A673 (cell line): ENCODE data around the gene CEP112. TPM values are rescaled to one million over a fixed set of nuclear protein-coding genes. Genes with fewer than 3 reads are reported as not detected.
"Not testable (repeated sequence)": the region's sequence is repeated elsewhere in the genome, so short reads cannot be mapped to it uniquely, and the experiment has no call there.

Source experiments
- BruUV-seq: library from RNA; stranded (reverse); fragments of 400-500 nt; replicated peaks from 2 replicates; lab custom pipeline; 2021; lab: Mats Ljungman, UMichigan
- CTCF ChIA-PET: fragments of 300-600 bp; sonication (Branson Sonifier 250); formaldehyde crosslinking; loops from one replicate; lab custom pipeline; 2022; ENCODE audit warnings: antibody characterized with exemption; lab: Charles Lee
- POLR2A ChIA-PET: fragments of 300-600 bp; sonication (Branson Sonifier 250); formaldehyde crosslinking; loops from one replicate; lab custom pipeline; 2022; ENCODE audit warnings: antibody characterized with exemption; ENCODE audit not compliant: low non-redundant PET; lab: Charles Lee
- DNase-seq: peaks from one replicate; pipeline ENCODE4 v3.0.0-alpha.2; 2015; ENCODE audit warnings: low spot score
- H3K27ac ChIP-seq: fragments of 200-600 bp; sonication (generic); 2 replicates; pipeline ENCODE4 v1.5.1; 2016; ENCODE audit warnings: mixed run types, low read depth, mild to moderate bottlenecking, mixed read lengths, antibody characterized with exemption, low read length; ENCODE audit not compliant: poor library complexity, severe bottlenecking
- H3K27me3 ChIP-seq: fragments of 200-600 bp; sonication (generic); replicated peaks from 2 replicates; pipeline ENCODE4 v1.6.1; 2017; ENCODE audit warnings: mixed run types, low read depth, mild to moderate bottlenecking, mixed read lengths, antibody characterized with exemption, low read length; ENCODE audit not compliant: insufficient read depth, poor library complexity
- H3K36me3 ChIP-seq: fragments of 200-600 bp; sonication (generic); 2 replicates; pipeline ENCODE4 v1.6.1; 2016; ENCODE audit warnings: mixed run types, mild to moderate bottlenecking, mixed read lengths, antibody characterized with exemption, low read length; ENCODE audit not compliant: insufficient read depth, poor library complexity, severe bottlenecking
- H3K4me1 ChIP-seq: fragments of 200-600 bp; sonication (generic); 2 replicates; pipeline ENCODE4 v1.6.1; 2017; ENCODE audit warnings: mixed run types, mild to moderate bottlenecking, mixed read lengths, antibody characterized with exemption, low read length; ENCODE audit not compliant: insufficient read depth, poor library complexity, severe bottlenecking
- H3K4me3 ChIP-seq: fragments of 200-600 bp; sonication (generic); 2 replicates; pipeline ENCODE4 v1.5.1; 2016; ENCODE audit warnings: low read depth, mixed run types, mild to moderate bottlenecking, mixed read lengths, low read length; ENCODE audit not compliant: poor library complexity, severe bottlenecking
- H3K9me3 ChIP-seq: fragments of 200-600 bp; sonication (generic); 2 replicates; pipeline ENCODE4 v1.6.1; 2016; ENCODE audit warnings: mixed run types, low read depth, mild to moderate bottlenecking, mixed read lengths, antibody characterized with exemption, low read length; ENCODE audit not compliant: poor library complexity, severe bottlenecking
- EZH2 ChIP-seq: fragments of 200-600 bp; sonication (generic); IDR thresholded peaks from 2 replicates; pipeline ENCODE4 v1.6.1; 2017; ENCODE audit warnings: borderline replicate concordance, low read depth, mild to moderate bottlenecking, mixed read lengths, antibody characterized with exemption, low read length; ENCODE audit not compliant: poor library complexity, severe bottlenecking
- intact Hi-C: fragments of 100-400 bp; cut with micrococcal nuclease; formaldehyde crosslinking; loops from one replicate; pipeline ENCODE4 v1.10.0; 2022; ENCODE audit not compliant: unreplicated experiment
- total RNA-seq: library from RNA; stranded (reverse); gene quantifications from 2 replicates; pipeline ENCODE4 v1.2.3, GENCODE V29; 2021
- TF ChIP-seq, protein P1 (sequence below): fragments of 300-800, 200-600 bp; sonication (generic); conservative IDR thresholded peaks from 2 replicates; pipeline ENCODE4 v1.5.1; 2017; ENCODE audit warnings: low read depth, mild to moderate bottlenecking, antibody characterized with exemption, low read length, moderate library complexity, mixed read lengths

The CEP112 gene
- total RNA-seq, 1 experiment from 2014 or later: 27.2 TPM

DNA sequence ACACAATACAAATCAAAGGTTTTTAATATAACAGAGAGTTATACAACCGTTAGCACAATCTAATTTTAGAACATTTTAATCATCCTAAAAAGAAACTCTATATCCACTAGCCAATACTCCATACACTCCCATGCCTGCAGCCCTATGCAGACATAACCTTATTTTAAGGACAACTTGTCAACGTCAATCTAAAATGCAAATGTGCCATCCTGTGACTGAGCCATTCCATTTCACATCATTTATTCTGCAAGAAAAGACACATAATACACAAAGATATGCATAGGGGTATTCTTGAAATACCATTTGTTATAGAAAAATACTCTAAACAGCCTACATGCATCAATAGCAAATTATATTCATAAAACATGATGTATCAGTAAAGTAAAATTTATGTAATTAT, 106.7 kb downstream of the CEP112 start:
- Histone ChIP-seq H3K27ac (no peak overlapping the region), H3K4me3 (no peak overlapping the region), H3K27me3 (no peaks in the 10 kb centered on the region), H3K4me1 (peaks cover 7% of the 10 kb centered on the region), H3K9me3 (peaks cover 7% of the 10 kb centered on the region), H3K36me3 (no peaks in the 10 kb centered on the region)
- no peak for TF ChIP-seq EZH2
- TF ChIP-seq, protein P1, sequence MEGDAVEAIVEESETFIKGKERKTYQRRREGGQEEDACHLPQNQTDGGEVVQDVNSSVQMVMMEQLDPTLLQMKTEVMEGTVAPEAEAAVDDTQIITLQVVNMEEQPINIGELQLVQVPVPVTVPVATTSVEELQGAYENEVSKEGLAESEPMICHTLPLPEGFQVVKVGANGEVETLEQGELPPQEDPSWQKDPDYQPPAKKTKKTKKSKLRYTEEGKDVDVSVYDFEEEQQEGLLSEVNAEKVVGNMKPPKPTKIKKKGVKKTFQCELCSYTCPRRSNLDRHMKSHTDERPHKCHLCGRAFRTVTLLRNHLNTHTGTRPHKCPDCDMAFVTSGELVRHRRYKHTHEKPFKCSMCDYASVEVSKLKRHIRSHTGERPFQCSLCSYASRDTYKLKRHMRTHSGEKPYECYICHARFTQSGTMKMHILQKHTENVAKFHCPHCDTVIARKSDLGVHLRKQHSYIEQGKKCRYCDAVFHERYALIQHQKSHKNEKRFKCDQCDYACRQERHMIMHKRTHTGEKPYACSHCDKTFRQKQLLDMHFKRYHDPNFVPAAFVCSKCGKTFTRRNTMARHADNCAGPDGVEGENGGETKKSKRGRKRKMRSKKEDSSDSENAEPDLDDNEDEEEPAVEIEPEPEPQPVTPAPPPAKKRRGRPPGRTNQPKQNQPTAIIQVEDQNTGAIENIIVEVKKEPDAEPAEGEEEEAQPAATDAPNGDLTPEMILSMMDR: no peak
- ChIA-PET POLR2A (no interaction called here), CTCF (interaction anchor here (0.7 kb wide), 1 partner anchor 578 kb away, joined by 7 read pairs; no protein-coding TSS in a partner anchor)
- no peak for DNase-seq
- BruUV-seq: no TSS peak
- intact Hi-C loops: no loop called here

DNA sequence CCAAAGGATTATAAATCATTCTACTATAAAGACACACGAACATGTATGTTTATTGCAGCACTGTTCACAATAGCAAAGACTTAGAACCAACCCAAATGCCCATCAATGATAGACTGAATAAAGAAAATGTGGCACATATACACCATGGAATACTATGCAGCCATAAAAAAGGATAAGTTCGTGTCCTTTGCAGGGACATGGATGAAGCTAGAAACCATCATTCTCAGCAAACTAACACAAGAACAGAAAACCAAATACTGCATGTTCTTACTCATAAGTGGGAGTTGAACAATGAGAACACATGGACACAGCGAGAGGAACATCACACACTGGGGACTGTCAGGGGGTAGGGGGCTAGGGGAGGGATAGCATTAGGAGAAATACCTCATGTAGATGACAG, 111.3 kb downstream of the CEP112 start:
- POLR2A ChIA-PET, H3K36me3 ChIP-seq, H3K27me3 ChIP-seq, H3K27ac ChIP-seq, CTCF ChIA-PET, intact Hi-C loops, BruUV-seq, DNase-seq, H3K4me1 ChIP-seq, H3K4me3 ChIP-seq, H3K9me3 ChIP-seq: not testable (repeated sequence)

DNA sequence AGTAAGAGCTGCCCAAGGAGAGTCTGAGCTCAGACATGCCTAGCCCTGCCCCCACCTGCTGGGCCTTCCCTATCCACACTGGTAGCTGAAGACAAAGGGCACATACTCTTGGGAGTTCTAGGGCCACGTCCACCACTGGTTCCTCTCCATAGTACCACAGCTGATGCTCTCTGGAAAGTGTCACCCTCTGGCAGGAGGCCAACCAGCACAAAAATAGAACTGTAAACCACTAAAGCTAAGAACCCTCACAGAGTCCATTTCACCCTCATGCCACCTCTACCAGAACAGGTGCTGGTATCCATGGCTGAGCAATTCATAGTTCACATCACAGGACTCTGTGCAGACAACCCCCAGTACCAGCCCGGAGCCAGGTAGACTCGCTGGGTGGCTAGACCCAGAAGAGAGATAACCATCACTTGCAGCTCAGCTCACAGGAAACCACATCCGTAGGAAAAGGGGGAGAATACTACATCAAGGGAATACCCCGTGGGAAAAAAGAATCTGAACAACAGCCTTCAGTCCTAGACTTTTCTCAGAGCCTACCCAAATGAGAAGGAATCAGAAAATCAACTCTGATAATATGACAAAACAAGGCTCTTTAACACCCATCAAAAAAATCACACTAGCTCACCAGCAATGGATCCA, 115.3 kb downstream of the CEP112 start:
- no peak for DNase-seq
- intact Hi-C loops: no loop called here
- POLR2A ChIA-PET: no interaction called here
- no peaks in the 10 kb centered on the region for H3K36me3 ChIP-seq
- H3K4me1 ChIP-seq: no peaks in the 10 kb centered on the region
- CTCF ChIA-PET: no interaction called here
- no peak for TF ChIP-seq EZH2
- TF ChIP-seq, protein P1: no peak
- BruUV-seq: no TSS peak
- H3K4me3 ChIP-seq: no peak overlapping the region
- H3K27me3 ChIP-seq: no peaks in the 10 kb centered on the region
- H3K9me3 ChIP-seq: no peaks in the 10 kb centered on the region
- no peak overlapping the region for H3K27ac ChIP-seq

DNA sequence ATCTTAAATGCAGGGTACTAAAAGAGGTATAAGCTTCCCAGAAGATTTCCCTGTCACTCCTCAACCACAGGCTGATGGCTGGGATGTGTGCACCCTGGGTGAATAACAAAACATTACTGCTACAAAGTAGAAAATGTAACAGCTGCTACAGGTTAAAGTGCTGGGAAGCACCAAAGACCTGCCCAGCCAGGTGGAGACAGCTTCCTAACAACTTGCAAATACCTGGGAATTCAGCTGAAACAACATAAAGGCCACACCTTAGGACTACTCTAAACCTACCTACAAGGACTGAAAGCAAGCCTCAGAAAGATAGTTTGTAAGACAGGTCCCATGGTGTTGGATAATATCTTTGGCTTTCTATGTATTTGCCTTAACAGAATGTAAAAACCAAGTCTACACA, 118.5 kb downstream of the CEP112 start:
- intact Hi-C loops: no loop called here
- ChIA-PET CTCF (no interaction called here), POLR2A (no interaction called here)
- no peaks in the 10 kb centered on the region for H3K9me3 ChIP-seq
- no peak overlapping the region for H3K4me3 ChIP-seq
- BruUV-seq: no TSS peak
- no peaks in the 10 kb centered on the region for H3K36me3 ChIP-seq
- H3K27ac ChIP-seq: no peak overlapping the region
- DNase-seq: no peak
- no peaks in the 10 kb centered on the region for H3K4me1 ChIP-seq
- no peak for TF ChIP-seq EZH2
- TF ChIP-seq, protein P1: no peak
- no peaks in the 10 kb centered on the region for H3K27me3 ChIP-seq
